Measurements from ENCODE around the gene GPRIN2.
"Not testable (repeated sequence)": the region's sequence is repeated elsewhere in the genome, so short reads cannot be mapped to it uniquely, and the experiment has no call there.

Gene GPRIN2

GRCh38 chr10:46532256-46532655 is 24.2 kb downstream of the GPRIN2 start:
- DNase-seq: not testable (repeated sequence)

- DNase-seq: no peak
Observed at GRCh38 chr10:46530249-46531186, 25.9 kb downstream of the GPRIN2 start.

GRCh38 chr10:46529742-46530141 is 26.7 kb downstream of the GPRIN2 start:
- DNase-seq: not testable (repeated sequence)

- DNase-seq: no peak
Observed at GRCh38 chr10:46528675-46529615, 27.5 kb downstream of the GPRIN2 start.

GRCh38 chr10:46528171-46528671 is 28.2 kb downstream of the GPRIN2 start:
- DNase-seq: no peak

- no peak for DNase-seq
Observed at GRCh38 chr10:46527241-46527811, 29.1 kb downstream of the GPRIN2 start.

- no peak for DNase-seq
Observed at GRCh38 chr10:46526682-46527038, 29.8 kb downstream of the GPRIN2 start.

GRCh38 chr10:46525824-46526681 is 30.4 kb downstream of the GPRIN2 start:
- no peak for DNase-seq

GRCh38 chr10:46525177-46525823 is 31.2 kb downstream of the GPRIN2 start:
- DNase-seq: no peak

GRCh38 chr10:46524472-46525176 is 31.8 kb downstream of the GPRIN2 start:
- DNase-seq: no peak

- no peak for DNase-seq
Observed at GRCh38 chr10:46523962-46524471, 32.4 kb downstream of the GPRIN2 start.

GRCh38 chr10:46523119-46523961 is 33.1 kb downstream of the GPRIN2 start:
- no peak for DNase-seq

GRCh38 chr10:46522295-46523118 is 34.0 kb downstream of the GPRIN2 start:
- no peak for DNase-seq

GRCh38 chr10:46520941-46521340 is 35.5 kb downstream of the GPRIN2 start:
- no peak for DNase-seq

GRCh38 chr10:46520381-46520780 is 36.1 kb downstream of the GPRIN2 start:
- no peak for DNase-seq

GRCh38 chr10:46518028-46518725 is 38.3 kb downstream of the GPRIN2 start:
- no peak for DNase-seq

GRCh38 chr10:46517541-46517940 is 38.9 kb downstream of the GPRIN2 start:
- DNase-seq: no peak

Measured in activated T-cell treated with anti-CD3 and anti-CD28 coated beads for 4 hours (primary cell).